LoVo (cell line): ENCODE data around the gene LPIN1.
"Not testable (repeated sequence)": the region's sequence is repeated elsewhere in the genome, so short reads cannot be mapped to it uniquely, and the experiment has no call there.

Experiments used
- DNase-seq: peaks from one replicate; pipeline ENCODE4 v3.0.0-alpha.2; 2016; ENCODE audit warnings: low spot score

Gene LPIN1

GRCh38 chr2:11743846-11744553, 2.4 kb upstream of the LPIN1 start:
- DNase-seq: peak; percentile 96

- no peak for DNase-seq
These were observed 1.6 kb upstream of the LPIN1 start for GRCh38 chr2:11744631-11745394.

GRCh38 chr2:11745613-11746375, 638 bp upstream of the LPIN1 start:
- no peak for DNase-seq

GRCh38 chr2:11746807-11747459, 501 bp downstream of the LPIN1 start:
- no peak for DNase-seq

- DNase-seq: no peak
These were observed 1.8 kb downstream of the LPIN1 start for GRCh38 chr2:11748018-11748860.

GRCh38 chr2:11748861-11749645, 2.6 kb downstream of the LPIN1 start:
- DNase-seq: no peak

GRCh38 chr2:11749646-11750349, 3.4 kb downstream of the LPIN1 start:
- no peak for DNase-seq

GRCh38 chr2:11750422-11750821, 4.0 kb downstream of the LPIN1 start:
- DNase-seq: no peak

- DNase-seq: no peak
These were observed 4.5 kb downstream of the LPIN1 start for GRCh38 chr2:11750917-11751316.

GRCh38 chr2:11752906-11753305, 6.5 kb downstream of the LPIN1 start:
- DNase-seq: no peak

- no peak for DNase-seq
These were observed 7.0 kb downstream of the LPIN1 start for GRCh38 chr2:11753452-11753885.

- DNase-seq: no peak
These were observed 7.7 kb downstream of the LPIN1 start for GRCh38 chr2:11753886-11754699.

GRCh38 chr2:11754700-11755015, 8.2 kb downstream of the LPIN1 start:
- no peak for DNase-seq

- DNase-seq: no peak
These were observed 10.7 kb downstream of the LPIN1 start for GRCh38 chr2:11757101-11757500.

- DNase-seq: no peak
These were observed 11.8 kb downstream of the LPIN1 start for GRCh38 chr2:11758187-11758586.

- no peak for DNase-seq
These were observed 12.2 kb downstream of the LPIN1 start for GRCh38 chr2:11758647-11759046.

- not testable (repeated sequence) for DNase-seq
These were observed 12.9 kb downstream of the LPIN1 start for GRCh38 chr2:11759182-11759975.

GRCh38 chr2:11761259-11761658, 14.8 kb downstream of the LPIN1 start:
- no peak for DNase-seq
